Hepatocyte (in vitro differentiated cells): ENCODE results near the gene NDUFAF8. TPM values are rescaled to one million over a fixed set of nuclear protein-coding genes. Genes with fewer than 3 reads are reported as not detected.

ENCODE experiments used
- DNase-seq: peaks from one replicate; pipeline ENCODE4 v3.0.0-alpha.2; 2016; ENCODE audit warnings: low spot score
- H2AFZ ChIP-seq: fragments of 200-600 bp; sonication (generic); 2 replicates; pipeline ENCODE4 v1.6.0; 2016; ENCODE audit warnings: antibody characterized with exemption, mild to moderate bottlenecking
- H3K27ac ChIP-seq: fragments of 200-600 bp; sonication (generic); 2 replicates; pipeline ENCODE4 v1.5.1; 2016; ENCODE audit warnings: mild to moderate bottlenecking
- H3K27me3 ChIP-seq: fragments of 200-600 bp; sonication (generic); 2 replicates; pipeline ENCODE4 v1.6.1; 2016
- H3K36me3 ChIP-seq: fragments of 200-600 bp; sonication (generic); replicated peaks from 2 replicates; pipeline ENCODE4 v1.5.1; 2016; ENCODE audit warnings: low read depth; ENCODE audit not compliant: insufficient read depth
- H3K4me1 ChIP-seq: fragments of 200-600 bp; sonication (generic); 2 replicates; pipeline ENCODE4 v1.5.1; 2016; ENCODE audit warnings: mild to moderate bottlenecking, moderate library complexity; ENCODE audit not compliant: insufficient read depth
- H3K4me2 ChIP-seq: fragments of 200-600 bp; sonication (generic); 2 replicates; pipeline ENCODE4 v1.6.0; 2016
- H3K4me3 ChIP-seq: fragments of 200-600 bp; sonication (generic); 2 replicates; pipeline ENCODE4 v1.5.1; 2016; ENCODE audit warnings: mild to moderate bottlenecking
- H3K79me2 ChIP-seq: fragments of 200-600 bp; sonication (generic); 2 replicates; pipeline ENCODE4 v1.6.0; 2017; ENCODE audit warnings: mild to moderate bottlenecking
- H3K9me2 ChIP-seq: fragments of 200-600 bp; sonication (generic); replicated peaks from 2 replicates; pipeline ENCODE4 v1.6.0; 2017; ENCODE audit warnings: mild to moderate bottlenecking; ENCODE audit not compliant: insufficient read depth
- H3K9me3 ChIP-seq: fragments of 200-600 bp; sonication (generic); 2 replicates; pipeline ENCODE4 v1.5.1; 2016; ENCODE audit warnings: low read depth, mild to moderate bottlenecking
- H4K20me1 ChIP-seq: fragments of 200-600 bp; sonication (generic); 2 replicates; pipeline ENCODE4 v1.6.0; 2016; ENCODE audit warnings: mild to moderate bottlenecking; ENCODE audit not compliant: insufficient read depth, poor library complexity, severe bottlenecking
- EZH2 ChIP-seq: fragments of 200-600 bp; sonication (generic); IDR thresholded peaks from 2 replicates; pipeline ENCODE4 v1.6.1; 2016; ENCODE audit warnings: antibody characterized with exemption, mild to moderate bottlenecking, borderline replicate concordance
- EZH2phosphoT487 ChIP-seq: fragments of 200-600 bp; sonication (generic); IDR thresholded peaks from one replicate; pipeline ENCODE4 v1.6.1; 2018; ENCODE audit warnings: antibody characterized with exemption, mild to moderate bottlenecking, low read depth, moderate library complexity; ENCODE audit not compliant: unreplicated experiment, severe bottlenecking
- WGBS: methylation state at CpG from one replicate; pipeline ENCODE4 v1.1.6; 2016; ENCODE audit warnings: low lambda C conversion rate; ENCODE audit errors: missing lambda C conversion rate; 5-methylcytosine and 5-hydroxymethylcytosine counted together
- polyA plus RNA-seq: library from polyadenylated mRNA; unstranded; fragments of >200 nt; fragmentation: Nextera tagmentation; extraction: Ambion mirVana; gene quantifications from 2 replicates; pipeline ENCODE4 v1.2.1, GENCODE V29; 2016
- total RNA-seq: library from RNA; depleted of rRNA; stranded (reverse); fragments of >200 nt; gene quantifications from 2 replicates; pipeline ENCODE4 v1.2.3, GENCODE V29; 2014
- TF ChIP-seq, protein P1 (sequence below): fragments of 200-600 bp; sonication (generic); IDR thresholded peaks from 2 replicates; pipeline ENCODE4 v1.5.1; 2016; ENCODE audit warnings: antibody characterized with exemption, mild to moderate bottlenecking; ENCODE audit not compliant: poor library complexity

NDUFAF8 gene
- total and polyA plus RNA-seq, 2 experiments from 2014 or later = 25.8 to 99.8 TPM

GRCh38 chr17:81263371-81264181 is 24.5 kb downstream of the NDUFAF8 start:
- Histone ChIP-seq H2AFZ (no peak overlapping the region), H3K4me1 (no peaks in the 10 kb centered on the region), H3K79me2 (no peaks in the 10 kb centered on the region), H3K9me3 (no peaks in the 10 kb centered on the region), H3K4me3 (no peak overlapping the region), H4K20me1 (no peaks in the 10 kb centered on the region), H3K36me3 (no peaks in the 10 kb centered on the region), H3K27ac (no peak overlapping the region), H3K9me2 (no peaks in the 10 kb centered on the region), H3K27me3 (no peaks in the 10 kb centered on the region), H3K4me2 (no peak overlapping the region)
- 97% methylated on average over 40 of the region's 40 CpGs for WGBS
- TF ChIP-seq EZH2 (no peak), EZH2phosphoT487 (no peak)
- TF ChIP-seq, protein P1, sequence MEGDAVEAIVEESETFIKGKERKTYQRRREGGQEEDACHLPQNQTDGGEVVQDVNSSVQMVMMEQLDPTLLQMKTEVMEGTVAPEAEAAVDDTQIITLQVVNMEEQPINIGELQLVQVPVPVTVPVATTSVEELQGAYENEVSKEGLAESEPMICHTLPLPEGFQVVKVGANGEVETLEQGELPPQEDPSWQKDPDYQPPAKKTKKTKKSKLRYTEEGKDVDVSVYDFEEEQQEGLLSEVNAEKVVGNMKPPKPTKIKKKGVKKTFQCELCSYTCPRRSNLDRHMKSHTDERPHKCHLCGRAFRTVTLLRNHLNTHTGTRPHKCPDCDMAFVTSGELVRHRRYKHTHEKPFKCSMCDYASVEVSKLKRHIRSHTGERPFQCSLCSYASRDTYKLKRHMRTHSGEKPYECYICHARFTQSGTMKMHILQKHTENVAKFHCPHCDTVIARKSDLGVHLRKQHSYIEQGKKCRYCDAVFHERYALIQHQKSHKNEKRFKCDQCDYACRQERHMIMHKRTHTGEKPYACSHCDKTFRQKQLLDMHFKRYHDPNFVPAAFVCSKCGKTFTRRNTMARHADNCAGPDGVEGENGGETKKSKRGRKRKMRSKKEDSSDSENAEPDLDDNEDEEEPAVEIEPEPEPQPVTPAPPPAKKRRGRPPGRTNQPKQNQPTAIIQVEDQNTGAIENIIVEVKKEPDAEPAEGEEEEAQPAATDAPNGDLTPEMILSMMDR = no peak
- no peak for DNase-seq

DNA sequence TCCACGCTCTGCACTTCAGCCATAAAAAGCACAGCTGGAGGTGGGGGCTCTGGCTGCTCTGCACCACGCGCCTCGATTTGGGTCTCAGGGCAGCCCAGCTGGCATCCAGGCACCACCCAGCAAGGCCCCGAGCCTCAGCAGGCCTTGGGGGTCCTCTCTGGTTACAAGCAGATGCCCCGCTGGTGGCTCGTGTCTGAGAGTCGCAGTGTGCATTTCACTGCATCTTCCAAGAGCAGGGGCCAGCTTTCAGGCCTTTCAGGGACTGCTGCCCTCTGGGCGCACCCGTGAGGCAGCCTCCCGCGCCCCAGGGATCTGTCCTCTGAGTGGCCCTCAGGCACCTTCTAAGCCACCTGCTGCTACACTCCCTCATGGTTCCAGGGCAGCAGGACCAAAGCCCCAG is 25.5 kb downstream of the NDUFAF8 start:
- WGBS = 96% methylated on average over 12 of the region's 12 CpGs
- no peak overlapping the region for H3K4me3 ChIP-seq

DNA sequence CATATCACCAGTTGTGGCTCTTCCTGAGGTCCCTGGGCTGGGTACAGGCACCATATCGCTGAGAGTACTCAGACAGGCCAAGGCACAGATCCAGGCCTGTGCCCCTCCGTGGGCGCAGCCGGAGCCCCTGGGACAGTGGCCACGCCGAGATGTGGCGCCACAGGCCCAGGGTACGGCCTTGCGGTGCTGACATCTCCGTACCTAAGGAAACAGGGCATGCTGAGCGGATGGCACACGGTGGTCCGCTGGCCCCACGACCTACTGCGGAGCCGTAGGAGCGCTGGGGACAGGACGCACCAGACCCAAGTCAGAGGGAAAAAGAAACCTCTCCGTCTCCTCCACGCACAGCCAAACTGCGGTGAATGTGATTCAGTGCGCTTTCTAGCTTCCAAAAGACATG is 26.5 kb downstream of the NDUFAF8 start:
- Histone ChIP-seq H3K27ac (no peak overlapping the region), H3K4me3 (no peak overlapping the region), H3K9me3 (no peaks in the 10 kb centered on the region), H3K36me3 (no peaks in the 10 kb centered on the region), H3K4me2 (no peak overlapping the region), H3K9me2 (no peaks in the 10 kb centered on the region), H3K27me3 (no peaks in the 10 kb centered on the region), H4K20me1 (no peaks in the 10 kb centered on the region), H2AFZ (no peak overlapping the region), H3K79me2 (no peaks in the 10 kb centered on the region), H3K4me1 (no peaks in the 10 kb centered on the region)
- WGBS = 97% methylated on average over 21 of the region's 22 CpGs
- DNase-seq = no peak
- TF ChIP-seq EZH2 = no peak
- no peak for TF ChIP-seq EZH2phosphoT487
- TF ChIP-seq, protein P1 = no peak

More for the DNA sequence above, 25.5 kb downstream of the NDUFAF8 start:
- H3K27ac ChIP-seq = no peak overlapping the region
- H3K9me2 ChIP-seq = no peaks in the 10 kb centered on the region
- H3K4me1 ChIP-seq = no peaks in the 10 kb centered on the region
- H3K27me3 ChIP-seq = no peaks in the 10 kb centered on the region
- TF ChIP-seq EZH2 (no peak), EZH2phosphoT487 (no peak)
- TF ChIP-seq, protein P1 = no peak
- no peaks in the 10 kb centered on the region for H4K20me1 ChIP-seq
- H3K9me3 ChIP-seq = no peaks in the 10 kb centered on the region
- H3K36me3 ChIP-seq = no peaks in the 10 kb centered on the region
- no peaks in the 10 kb centered on the region for H3K79me2 ChIP-seq
- no peak overlapping the region for H3K4me2 ChIP-seq
- no peak for DNase-seq
- no peak overlapping the region for H2AFZ ChIP-seq
